ENCODE data around the gene DGKD.

DGKD gene

DNA sequence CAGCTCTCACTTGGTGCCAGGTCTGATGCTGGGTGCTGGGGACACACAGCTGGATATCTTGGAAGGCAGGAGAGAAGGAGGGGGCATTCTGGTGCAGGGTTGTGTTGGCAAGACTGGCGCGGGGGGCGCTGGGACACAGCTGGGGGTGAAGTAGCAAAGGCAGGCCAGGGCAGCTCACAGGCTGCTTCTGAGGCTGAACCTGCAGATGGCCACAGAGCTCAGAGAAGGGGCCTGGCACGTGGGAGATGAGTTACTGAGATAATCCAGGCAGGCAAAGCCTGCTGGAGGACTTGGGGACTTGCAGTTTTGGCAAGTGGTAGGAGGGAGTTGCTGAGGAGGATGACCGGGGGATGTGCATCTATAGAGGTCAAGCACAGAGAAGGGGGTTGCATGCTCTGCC is 16.2 kb upstream of the DGKD start:
- DNase-seq: no peak

- no peak for DNase-seq
These were observed 15.4 kb upstream of the DGKD start for GRCh38 chr2:233338812-233339368.

- DNase-seq: no peak
These were observed 14.9 kb upstream of the DGKD start for GRCh38 chr2:233339427-233339826.

DNA sequence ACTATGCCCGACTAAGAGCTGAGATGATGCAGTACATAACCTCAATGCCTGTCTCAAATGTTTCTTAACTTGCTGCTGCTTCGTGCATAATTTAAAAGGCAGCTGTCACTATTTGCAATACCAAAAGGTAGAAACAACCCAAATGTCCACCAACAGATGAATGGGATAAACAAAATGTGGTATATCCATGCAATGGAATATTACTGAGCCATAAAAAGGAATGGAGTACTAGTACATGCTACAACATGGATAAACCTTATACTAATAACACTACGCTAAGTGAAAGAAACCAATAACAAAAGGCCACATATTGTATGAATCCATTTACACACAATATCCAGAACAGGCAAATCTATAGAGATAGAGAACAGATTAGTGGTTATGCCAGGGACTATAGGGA is 13.0 kb upstream of the DGKD start:
- no peak for DNase-seq

DNA sequence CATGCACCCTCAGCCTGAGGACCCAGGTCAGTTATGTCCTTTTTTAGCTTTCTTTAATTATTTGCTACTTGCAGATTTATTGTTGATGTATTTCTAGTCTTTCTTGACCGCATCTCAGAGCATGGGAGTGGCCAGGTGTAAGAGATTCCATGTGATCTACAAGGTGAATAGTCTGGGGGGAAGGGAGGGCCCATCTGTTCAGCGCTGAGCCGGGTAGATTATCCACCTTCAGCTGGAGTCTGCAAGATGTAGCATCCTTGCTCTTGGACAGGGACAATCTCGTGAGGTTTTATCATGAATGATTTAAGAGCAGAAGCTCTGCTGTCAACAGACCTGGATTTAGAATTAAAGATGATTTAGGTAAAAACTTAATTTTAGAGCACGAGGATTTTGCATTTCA is 12.0 kb upstream of the DGKD start:
- no peak for DNase-seq

DNA sequence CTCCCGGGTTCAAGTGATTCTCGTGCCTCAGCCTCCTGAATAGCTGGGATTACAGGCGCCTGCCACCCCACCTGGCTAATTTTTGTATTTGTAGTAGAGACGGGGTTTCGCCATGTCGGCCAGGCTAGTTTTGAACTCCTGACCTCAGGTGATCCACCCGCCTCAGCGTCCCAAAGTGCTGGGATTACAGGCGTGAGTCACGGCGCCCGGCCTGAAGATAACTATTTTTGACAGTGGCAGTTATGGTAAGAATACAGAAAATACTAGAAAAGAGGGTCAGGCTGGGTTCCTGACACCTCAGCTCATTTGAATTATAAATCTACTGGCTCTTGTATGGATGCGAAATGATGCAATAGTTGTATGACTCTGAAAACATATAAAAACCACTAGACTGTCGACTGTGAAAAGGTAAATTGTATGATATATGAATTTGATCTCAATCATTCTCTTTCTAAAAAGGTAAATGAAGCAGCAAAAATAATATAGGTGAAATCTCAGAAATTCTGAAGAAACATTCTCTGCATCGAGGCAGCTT is 11.1 kb upstream of the DGKD start:
- no peak for DNase-seq

DNA sequence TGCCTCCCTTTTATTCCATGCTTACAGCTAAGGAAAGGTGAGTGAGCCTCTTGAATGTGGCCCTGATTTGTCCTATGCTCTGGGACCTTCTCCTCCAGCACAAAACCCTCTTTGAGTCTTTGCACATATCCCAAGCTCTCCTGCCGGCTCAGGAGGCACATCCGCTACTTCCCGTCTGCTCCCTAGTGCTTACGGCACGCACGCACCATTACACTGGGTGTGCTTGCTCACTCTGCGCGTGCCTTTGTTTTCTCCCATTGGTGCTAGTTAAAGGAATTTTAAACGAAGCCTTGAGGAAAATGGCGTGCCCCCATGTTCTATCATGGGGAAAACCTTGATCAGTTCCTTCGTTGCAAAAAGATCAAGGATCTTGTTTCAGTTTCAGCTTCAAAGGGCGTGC is 7.9 kb upstream of the DGKD start:
- no peak for DNase-seq

DNA sequence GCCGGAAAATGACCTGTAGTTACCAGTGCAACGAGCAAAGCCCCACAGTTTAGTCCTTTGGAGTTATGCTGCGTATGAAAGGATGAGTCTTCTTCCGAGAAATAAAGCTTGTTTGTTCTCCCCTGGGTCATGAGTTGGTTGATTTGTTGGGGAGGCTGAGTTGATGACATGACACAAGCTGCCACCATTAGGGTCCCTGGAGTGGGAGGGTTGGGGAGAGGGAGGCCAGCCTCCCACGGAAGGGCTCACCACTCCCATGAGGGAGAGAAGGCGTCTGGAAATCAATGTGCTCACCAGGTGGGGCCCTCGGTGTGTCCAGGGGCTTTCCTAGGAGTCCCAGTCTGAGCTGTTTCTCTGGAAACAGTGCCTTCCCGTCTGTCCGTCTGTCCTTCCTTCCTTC is 7.4 kb upstream of the DGKD start:
- DNase-seq: no peak

GRCh38 chr2:233349005-233349998 is 5.0 kb upstream of the DGKD start:
- peak in 2 of 3 experiments; percentile 33 to 70 for DNase-seq

GRCh38 chr2:233350708-233351107 is 3.6 kb upstream of the DGKD start:
- DNase-seq: peak; percentile 44 to 78 (median 44)

DNA sequence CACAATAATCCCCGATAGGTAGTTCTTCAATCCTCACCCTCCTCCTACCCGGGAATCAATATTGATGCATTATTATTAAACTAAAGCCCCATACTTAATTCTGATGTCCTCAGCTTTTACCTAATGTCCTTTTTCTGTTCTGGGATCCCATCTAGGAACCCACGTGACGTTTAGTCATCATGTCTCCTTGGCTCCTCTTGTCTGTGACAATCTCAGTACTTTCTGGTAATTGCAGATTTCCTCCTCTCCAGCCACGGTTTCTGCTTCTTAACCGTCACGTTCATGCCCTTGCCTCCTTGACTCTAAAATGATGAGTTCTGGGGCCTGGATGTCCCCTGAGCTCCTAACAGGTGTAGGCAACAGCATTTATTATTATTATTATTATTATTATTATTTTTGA is 2.9 kb upstream of the DGKD start:
- no peak for DNase-seq

DNA sequence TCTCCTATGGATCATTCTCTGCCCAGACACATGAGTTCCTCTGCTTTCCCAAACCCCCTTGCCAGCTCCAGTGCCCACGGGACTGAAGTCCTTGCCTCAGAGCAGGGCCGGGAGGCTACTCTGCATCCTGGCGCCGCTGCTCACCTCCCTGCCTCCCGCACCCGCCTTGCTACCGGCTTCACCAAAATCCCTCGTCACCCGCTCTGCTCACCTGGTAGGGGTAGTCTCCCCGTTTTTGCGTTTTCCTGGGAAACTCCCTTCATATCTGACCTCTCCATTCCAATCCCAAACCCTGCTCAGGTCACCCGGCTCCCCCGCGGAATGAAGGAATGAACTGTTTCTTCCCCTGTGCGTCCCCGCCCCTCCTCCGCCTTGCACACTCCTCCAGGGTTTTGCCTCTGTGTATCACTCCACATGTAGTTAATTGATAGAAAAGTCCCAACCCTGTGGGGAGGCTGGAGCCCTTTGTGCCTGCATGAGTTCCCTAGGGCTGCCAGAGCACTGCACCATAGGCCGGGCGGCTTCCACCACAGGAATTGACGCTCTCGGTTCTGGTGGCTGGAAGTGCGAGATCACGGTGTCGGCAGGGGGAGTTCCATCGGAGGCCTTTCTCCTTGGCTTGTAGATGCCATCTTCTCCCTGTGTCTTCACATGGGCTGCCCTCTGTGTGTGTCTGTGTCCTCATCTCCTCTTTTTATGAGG is 2.0 kb upstream of the DGKD start:
- no peak for DNase-seq

- no peak for DNase-seq
These were observed 1.1 kb upstream of the DGKD start for GRCh38 chr2:233353101-233353768.

GRCh38 chr2:233354500-233354924 is 218 bp downstream of the DGKD start:
- no peak for DNase-seq

DNA sequence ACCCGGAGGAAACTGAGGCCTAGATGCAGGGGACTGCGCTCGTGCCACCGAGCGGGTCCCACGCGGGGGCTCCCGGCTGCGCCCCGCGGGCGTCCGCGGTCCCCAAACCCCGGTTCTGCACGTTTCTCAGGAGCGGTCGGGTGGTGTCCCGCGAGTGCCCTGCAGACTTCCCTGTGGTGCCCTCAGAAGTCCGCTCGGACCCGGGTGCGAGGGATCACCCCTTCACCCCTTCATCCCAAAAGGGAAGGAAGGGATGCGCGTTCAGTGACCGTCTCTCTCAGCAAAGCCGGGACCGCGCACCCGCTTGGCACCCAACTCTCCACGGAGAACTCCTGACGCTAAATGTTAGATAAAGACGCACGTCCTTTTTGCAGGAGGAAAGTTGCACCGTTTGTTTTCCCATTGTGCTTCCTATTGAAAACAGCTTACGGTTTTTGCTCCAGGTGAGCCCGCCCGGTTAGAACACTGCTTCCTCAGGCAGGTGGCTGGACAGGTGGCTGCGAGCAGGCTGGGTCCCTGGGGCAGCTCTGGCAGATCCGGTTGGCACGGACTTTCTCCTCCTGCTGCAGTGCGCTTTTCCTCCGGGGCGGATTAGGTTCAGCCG is 779 bp downstream of the DGKD start:
- DNase-seq: peak; percentile 2 to 67 (median 42)

DNA sequence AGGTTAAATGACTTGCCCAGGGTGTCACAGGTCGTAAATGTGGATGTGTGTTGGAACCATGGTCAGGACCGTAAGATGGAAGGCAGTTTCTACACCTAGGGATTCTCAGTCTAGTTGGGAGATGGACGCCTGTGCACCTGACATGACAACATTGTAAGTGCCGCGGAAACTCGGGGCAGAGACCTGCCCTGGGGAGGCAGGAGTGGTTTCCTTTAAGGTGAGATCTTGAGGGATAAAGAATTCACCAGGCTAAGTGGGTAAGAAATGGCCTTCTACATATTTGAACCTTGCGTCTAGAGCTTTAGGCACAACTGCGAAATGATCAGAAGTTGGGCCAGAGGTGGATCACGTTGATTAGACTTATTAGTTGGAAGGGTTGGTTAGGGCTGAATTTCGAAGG is 1.6 kb downstream of the DGKD start:
- DNase-seq: no peak

- no peak for DNase-seq
These were observed 2.4 kb downstream of the DGKD start for GRCh38 chr2:233356546-233357308.

GRCh38 chr2:233358335-233358734 is 4.0 kb downstream of the DGKD start:
- no peak for DNase-seq

GRCh38 chr2:233358947-233359346 is 4.7 kb downstream of the DGKD start:
- DNase-seq: no peak

GRCh38 chr2:233359823-233360222 is 5.5 kb downstream of the DGKD start:
- DNase-seq: no peak

- no peak for DNase-seq
These were observed 6.5 kb downstream of the DGKD start for GRCh38 chr2:233360771-233361176.

- DNase-seq: no peak
These were observed 7.0 kb downstream of the DGKD start for GRCh38 chr2:233361297-233361696.
